PFSK-1 (cell line): ENCODE measurements around the gene BATF2.

Source experiments
- POLR2AphosphoS5 ChIP-seq: IDR thresholded peaks from 2 replicates; pipeline ENCODE4 v1.6.1; 2012; ENCODE audit warnings: low read depth, mild to moderate bottlenecking, control low read depth, low read length, moderate library complexity
- TAF1 ChIP-seq: IDR thresholded peaks from 2 replicates; pipeline ENCODE4 v1.6.1; 2012; ENCODE audit warnings: low read length, control low read depth, borderline replicate concordance; ENCODE audit not compliant: insufficient read depth

DNA sequence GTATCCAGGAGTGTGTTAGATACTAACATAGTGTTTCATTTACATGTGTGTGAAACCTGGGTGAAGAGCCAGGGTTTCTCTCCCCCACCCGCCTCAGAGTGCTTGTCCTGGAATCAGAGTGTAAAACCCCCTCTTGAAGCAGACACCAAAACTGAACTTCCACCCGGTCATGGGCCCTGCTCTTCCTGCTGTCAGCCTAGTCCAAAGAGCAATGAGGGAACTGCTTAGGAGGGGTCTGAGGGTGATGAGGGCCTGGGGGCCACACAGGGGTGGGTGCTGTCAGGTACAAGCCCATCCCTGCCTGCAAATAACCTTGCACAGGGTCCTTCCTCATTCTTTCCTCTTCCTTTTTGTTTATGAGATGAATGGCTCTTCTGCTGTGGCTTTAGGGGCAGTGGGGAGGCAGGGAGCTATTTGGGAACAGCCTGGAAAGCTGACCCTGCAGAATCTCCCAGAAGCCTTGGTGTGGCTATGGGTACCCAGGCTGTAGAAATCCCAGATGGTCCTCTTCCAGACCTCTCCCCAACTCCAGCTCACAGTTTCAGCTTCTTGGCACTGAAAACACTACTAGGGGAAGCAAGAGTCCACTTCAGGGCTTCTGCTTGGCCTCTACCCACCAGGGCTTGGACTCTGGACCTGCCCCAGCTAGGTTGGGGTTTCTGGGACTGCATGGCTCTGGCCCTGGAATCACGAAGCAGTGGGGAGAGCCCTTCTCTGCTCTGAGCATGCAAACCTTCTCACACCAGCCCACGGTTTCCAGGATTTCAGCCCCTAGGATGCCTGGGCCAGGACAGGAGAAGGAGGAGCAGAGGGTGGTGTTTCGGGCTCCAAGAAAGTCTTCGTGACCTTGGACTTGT lies 8.5 kb downstream of the BATF2 start:
- no peak for TF ChIP-seq POLR2AphosphoS5
- TF ChIP-seq TAF1, result no peak
